ENCODE measurements around the gene MYOM3.

GRCh38 chr1:24140741-24141181 lies 28.8 kb upstream of the MYOM3 start:
- TF ChIP-seq EZH2 (IDR thresholded peaks at IDR 0.05; ENCODE audit: borderline replicate concordance, low read depth, low read length, poor library complexity, severe bottlenecking) (no peak), CTCF (conservative IDR thresholded peaks at IDR 0.05; ENCODE audit: low read depth, low read length) (no peak)

All from A673 (cell line).